Activated naive CD8-positive, alpha-beta T cell treated with anti-CD3 and anti-CD28 coated beads, Interleukin-2, amount 10 ng/mL, durations not matched to agents 7 days and 5 days (primary cell): Measurements from ENCODE around the gene CXCL6. TPM values are rescaled to one million over a fixed set of nuclear protein-coding genes. Genes with fewer than 3 reads are reported as not detected.

ENCODE experiments used
- ATAC-seq: fragments of 150-1000 bp; cut with Tn5 transposase; one replicate; pipeline ENCODE4 v1.10.0; 2021; ENCODE audit warnings: low read depth, moderate library complexity
- POLR2A ChIA-PET: fragments of 350-600 bp; sonication (Branson Sonifier 250); formaldehyde crosslinking; loops from one replicate; lab custom pipeline; 2021; ENCODE audit warnings: antibody characterized with exemption; lab: Charles Lee
- DNase-seq: peaks from one replicate; pipeline ENCODE4 v3.0.0; 2021
- H3K27ac Mint-ChIP-seq: one replicate; pipeline ENCODE4 v1.8.0; 2022; ENCODE audit warnings: mild to moderate bottlenecking, mixed read lengths
- H3K27me3 Mint-ChIP-seq: one replicate; pipeline ENCODE4 v1.8.0; 2022; ENCODE audit warnings: mild to moderate bottlenecking, moderate library complexity, mixed read lengths
- H3K36me3 Mint-ChIP-seq: one replicate; pipeline ENCODE4 v1.8.0; 2021; ENCODE audit warnings: mild to moderate bottlenecking, mixed read lengths
- H3K4me1 Mint-ChIP-seq: one replicate; pipeline ENCODE4 v1.8.0; 2021; ENCODE audit warnings: mixed read lengths
- H3K4me3 Mint-ChIP-seq: one replicate; pipeline ENCODE4 v1.8.0; 2022; ENCODE audit warnings: mild to moderate bottlenecking, moderate library complexity, mixed read lengths
- H3K9me3 Mint-ChIP-seq: one replicate; pipeline ENCODE4 v1.8.0; 2021; ENCODE audit warnings: mixed read lengths
- total RNA-seq, 2 experiments: library from RNA; stranded (reverse); gene quantifications; one replicate each; pipeline ENCODE4 v1.2.3, GENCODE V29; 2021

The CXCL6 gene
- total RNA-seq, 2 experiments from 2014 or later: not detected

GRCh38 chr4:73865431-73866096 is 29.1 kb downstream of the CXCL6 start:
- ATAC-seq (no peak), DNase-seq (no peak)
- Mint-ChIP-seq H3K27ac (no peak overlapping the region), H3K27me3 (peaks cover 14% of the 10 kb centered on the region), H3K4me3 (no peak overlapping the region), H3K4me1 (no peaks in the 10 kb centered on the region), H3K9me3 (no peaks in the 10 kb centered on the region), H3K36me3 (no peaks in the 10 kb centered on the region)
- POLR2A ChIA-PET: no interaction called here

- no peak for DNase-seq
- Mint-ChIP-seq H3K27me3 (peaks cover 14% of the 10 kb centered on the region), H3K27ac (no peak overlapping the region), H3K4me1 (no peaks in the 10 kb centered on the region), H3K4me3 (no peak overlapping the region), H3K36me3 (no peaks in the 10 kb centered on the region), H3K9me3 (no peaks in the 10 kb centered on the region)
- no peak for ATAC-seq
- POLR2A ChIA-PET: no interaction called here
Measured at GRCh38 chr4:73866246-73866645, 29.8 kb downstream of the CXCL6 start.

GRCh38 chr4:73867783-73868182 is 31.3 kb downstream of the CXCL6 start:
- ATAC-seq: no peak
- H3K4me3 Mint-ChIP-seq: no peak overlapping the region
- H3K36me3 Mint-ChIP-seq: no peaks in the 10 kb centered on the region
- peaks cover 16% of the 10 kb centered on the region for H3K27me3 Mint-ChIP-seq
- no peak for DNase-seq
- no peaks in the 10 kb centered on the region for H3K9me3 Mint-ChIP-seq
- no peaks in the 10 kb centered on the region for H3K4me1 Mint-ChIP-seq
- H3K27ac Mint-ChIP-seq: no peak overlapping the region
- POLR2A ChIA-PET: no interaction called here

- POLR2A ChIA-PET: no interaction called here
- H3K27ac Mint-ChIP-seq: no peak overlapping the region
- no peaks in the 10 kb centered on the region for H3K9me3 Mint-ChIP-seq
- no peaks in the 10 kb centered on the region for H3K4me1 Mint-ChIP-seq
- no peaks in the 10 kb centered on the region for H3K36me3 Mint-ChIP-seq
- ATAC-seq (no peak), DNase-seq (no peak)
- H3K27me3 Mint-ChIP-seq: peaks cover 16% of the 10 kb centered on the region
- no peak overlapping the region for H3K4me3 Mint-ChIP-seq
Measured at GRCh38 chr4:73868206-73869129, 32.0 kb downstream of the CXCL6 start.

- peak; percentile 31 for DNase-seq
Measured at GRCh38 chr4:73869130-73870055, 32.9 kb downstream of the CXCL6 start, which contains the start of gene CXCL1. Gene CXCL1, plus strand, starts transcription at chr4:73869393. Its CDS starts 78 bp downstream, at chr4:73869471.

GRCh38 chr4:73870260-73870659 is 33.8 kb downstream of the CXCL6 start:
- Mint-ChIP-seq H3K9me3 (no peaks in the 10 kb centered on the region), H3K36me3 (no peaks in the 10 kb centered on the region), H3K27me3 (peaks cover 16% of the 10 kb centered on the region), H3K4me3 (no peak overlapping the region), H3K4me1 (no peaks in the 10 kb centered on the region), H3K27ac (no peak overlapping the region)
- ATAC-seq (no peak), DNase-seq (no peak)
- POLR2A ChIA-PET: no interaction called here

More at GRCh38 chr4:73869130-73870055, 32.9 kb downstream of the CXCL6 start, which contains the start of gene CXCL1:
- H3K27ac Mint-ChIP-seq: no peak within 1 kb of the TSS
- H3K4me1 Mint-ChIP-seq: no peaks in the 10 kb centered on the region
- H3K36me3 Mint-ChIP-seq: no peaks in the 10 kb centered on the region
- H3K9me3 Mint-ChIP-seq: no peaks in the 10 kb centered on the region
- peaks cover 16% of the 10 kb centered on the region for H3K27me3 Mint-ChIP-seq
- H3K4me3 Mint-ChIP-seq: no peak within 1 kb of the TSS
- POLR2A ChIA-PET: no interaction called here
- ATAC-seq: no peak

- no peaks in the 10 kb centered on the region for H3K4me1 Mint-ChIP-seq
- H3K36me3 Mint-ChIP-seq: no peaks in the 10 kb centered on the region
- POLR2A ChIA-PET: no interaction called here
- H3K4me3 Mint-ChIP-seq: no peak overlapping the region
- ATAC-seq: no peak
- peaks cover 16% of the 10 kb centered on the region for H3K27me3 Mint-ChIP-seq
- DNase-seq: no peak
- no peak overlapping the region for H3K27ac Mint-ChIP-seq
- no peaks in the 10 kb centered on the region for H3K9me3 Mint-ChIP-seq
Measured at GRCh38 chr4:73870768-73871167, 34.3 kb downstream of the CXCL6 start.

- Mint-ChIP-seq H3K27ac (no peak overlapping the region), H3K27me3 (peaks cover 16% of the 10 kb centered on the region), H3K36me3 (no peaks in the 10 kb centered on the region), H3K4me3 (no peak overlapping the region), H3K9me3 (no peaks in the 10 kb centered on the region), H3K4me1 (no peaks in the 10 kb centered on the region)
- POLR2A ChIA-PET: no interaction called here
- no peak for DNase-seq
- ATAC-seq: no peak
Measured at GRCh38 chr4:73871511-73872310, 35.2 kb downstream of the CXCL6 start.

- Mint-ChIP-seq H3K36me3 (no peaks in the 10 kb centered on the region), H3K4me1 (no peaks in the 10 kb centered on the region), H3K27me3 (peaks cover 16% of the 10 kb centered on the region), H3K4me3 (no peak overlapping the region), H3K9me3 (no peaks in the 10 kb centered on the region), H3K27ac (no peak overlapping the region)
- POLR2A ChIA-PET: no interaction called here
- no peak for DNase-seq
- no peak for ATAC-seq
Measured at GRCh38 chr4:73872316-73873108, 36.0 kb downstream of the CXCL6 start.

- H3K36me3 Mint-ChIP-seq: no peaks in the 10 kb centered on the region
- DNase-seq: no peak
- ATAC-seq: no peak
- H3K27ac Mint-ChIP-seq: no peak overlapping the region
- H3K4me1 Mint-ChIP-seq: no peaks in the 10 kb centered on the region
- H3K4me3 Mint-ChIP-seq: no peak overlapping the region
- H3K9me3 Mint-ChIP-seq: no peaks in the 10 kb centered on the region
- POLR2A ChIA-PET: no interaction called here
- H3K27me3 Mint-ChIP-seq: peaks cover 6% of the 10 kb centered on the region
Measured at GRCh38 chr4:73874386-73874785, 37.9 kb downstream of the CXCL6 start.

- no peak overlapping the region for H3K4me3 Mint-ChIP-seq
- no peak for ATAC-seq
- no peak overlapping the region for H3K27ac Mint-ChIP-seq
Measured at GRCh38 chr4:73875401-73875800, 38.9 kb downstream of the CXCL6 start.

GRCh38 chr4:73883306-73883705 is 46.8 kb downstream of the CXCL6 start:
- POLR2A ChIA-PET: no interaction called here
- Mint-ChIP-seq H3K4me3 (no peak overlapping the region), H3K36me3 (no peaks in the 10 kb centered on the region), H3K9me3 (peaks cover 2% of the 10 kb centered on the region), H3K4me1 (peaks cover 1% of the 10 kb centered on the region), H3K27ac (no peak overlapping the region), H3K27me3 (peaks cover 2% of the 10 kb centered on the region)
- ATAC-seq: no peak
- no peak for DNase-seq

More at GRCh38 chr4:73875401-73875800, 38.9 kb downstream of the CXCL6 start:
- no peak for DNase-seq
- Mint-ChIP-seq H3K9me3 (peaks cover under 1% of the 10 kb centered on the region), H3K4me1 (no peaks in the 10 kb centered on the region), H3K36me3 (no peaks in the 10 kb centered on the region), H3K27me3 (peaks cover 2% of the 10 kb centered on the region)
- POLR2A ChIA-PET: no interaction called here
